Stimulated activated CD8-positive, alpha-beta memory T cell treated with anti-CD3 and anti-CD28 coated beads, Interleukin-4, amount 100 ng/mL, for 1 hour (primary cell): ENCODE results near the gene ITIH1.

ENCODE experiments used
- DNase-seq, 2 donors: peaks; one replicate each; pipeline ENCODE4 v3.0.0-alpha.2; 2020; ENCODE audit warnings: low read depth in 2 of 2, low spot score in 1 of 2

The ITIH1 gene

DNA sequence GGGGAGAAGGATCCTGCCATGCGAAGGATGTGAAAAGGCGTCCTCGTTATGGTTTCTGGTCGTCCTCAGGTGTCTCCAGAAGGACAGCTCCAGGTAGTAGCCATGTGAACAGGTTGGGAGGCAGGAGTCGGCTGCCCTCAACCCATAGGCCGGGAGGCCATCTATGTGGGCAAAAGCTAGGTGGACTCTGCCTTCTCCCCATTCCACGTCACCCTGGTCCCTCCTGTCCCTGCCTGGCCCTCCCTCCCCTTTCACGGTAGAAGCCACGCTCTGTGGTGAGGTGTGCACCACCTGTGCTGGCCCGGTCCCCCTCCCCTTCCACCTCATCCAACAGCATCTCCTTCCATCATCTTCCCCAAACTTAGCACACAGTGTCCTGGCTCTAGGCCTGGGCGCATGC, 33.5 kb downstream of the ITIH1 start:
- no peak for DNase-seq

DNA sequence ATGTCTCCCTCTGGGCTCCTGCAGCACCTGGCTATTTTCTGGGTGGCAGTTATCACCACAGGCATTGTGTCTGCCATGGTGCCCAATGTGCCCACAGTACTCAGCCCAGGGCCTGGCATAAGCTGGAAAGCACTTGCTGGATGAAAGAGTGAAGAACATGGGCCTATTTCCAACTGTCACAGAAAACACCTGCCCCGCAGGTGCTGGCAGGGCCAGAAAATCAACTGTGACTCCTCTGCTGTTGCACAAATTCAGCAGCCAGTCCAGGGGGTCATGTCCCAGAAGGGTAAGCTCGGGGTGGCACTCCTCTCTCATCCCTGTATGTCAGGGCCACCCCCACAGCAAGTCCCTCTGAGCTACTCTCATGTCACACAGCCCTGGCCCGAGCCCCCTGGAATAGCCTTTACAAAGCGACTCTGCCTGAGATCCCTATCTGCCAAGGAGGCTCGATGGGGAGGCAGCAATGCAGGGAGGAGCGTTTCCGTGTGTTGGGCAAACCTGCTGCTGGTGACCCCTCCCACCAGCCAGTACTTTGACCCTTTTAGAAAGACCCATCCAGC, 34.1 kb downstream of the ITIH1 start:
- DNase-seq = no peak

DNA sequence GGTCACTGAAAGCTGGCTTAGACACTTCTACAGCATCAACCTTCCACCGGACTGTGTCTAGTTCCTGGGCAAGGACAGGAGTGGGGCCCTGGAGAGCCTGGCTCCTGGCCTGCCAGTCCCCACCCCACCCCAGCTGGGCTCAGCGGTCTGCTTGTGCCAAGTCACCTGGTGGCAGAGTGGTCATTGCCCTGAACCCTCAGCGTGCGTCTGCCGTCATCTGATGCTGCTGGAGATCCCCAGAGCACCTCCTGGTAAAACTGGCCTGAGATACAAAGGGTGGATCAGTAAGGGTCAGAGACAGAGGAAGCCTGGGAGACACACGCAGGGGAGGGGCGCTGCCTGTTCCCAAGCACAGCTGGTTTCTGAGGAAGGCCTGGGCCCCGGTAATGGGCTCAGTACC, 36.4 kb downstream of the ITIH1 start:
- DNase-seq = no peak

DNA sequence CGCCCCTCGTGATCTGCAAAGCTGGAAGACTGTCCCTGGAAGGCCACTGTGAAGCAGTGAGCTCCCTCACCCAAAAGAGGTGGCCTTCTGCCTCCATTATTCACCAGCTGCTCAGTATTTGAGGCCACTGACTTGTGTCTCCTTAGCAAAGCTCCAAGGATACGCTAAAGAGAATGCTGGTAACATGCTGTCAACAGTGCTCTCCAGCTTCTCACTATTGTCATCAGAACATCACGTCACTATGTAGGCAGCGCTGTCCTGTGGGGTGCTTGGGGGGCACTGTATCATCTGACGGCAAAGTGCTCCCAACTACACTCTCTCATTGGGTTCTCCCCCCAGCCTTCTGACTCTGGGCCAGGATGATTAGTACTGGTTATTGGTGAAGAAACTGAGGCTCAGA, 38.8 kb downstream of the ITIH1 start:
- no peak for DNase-seq

DNA sequence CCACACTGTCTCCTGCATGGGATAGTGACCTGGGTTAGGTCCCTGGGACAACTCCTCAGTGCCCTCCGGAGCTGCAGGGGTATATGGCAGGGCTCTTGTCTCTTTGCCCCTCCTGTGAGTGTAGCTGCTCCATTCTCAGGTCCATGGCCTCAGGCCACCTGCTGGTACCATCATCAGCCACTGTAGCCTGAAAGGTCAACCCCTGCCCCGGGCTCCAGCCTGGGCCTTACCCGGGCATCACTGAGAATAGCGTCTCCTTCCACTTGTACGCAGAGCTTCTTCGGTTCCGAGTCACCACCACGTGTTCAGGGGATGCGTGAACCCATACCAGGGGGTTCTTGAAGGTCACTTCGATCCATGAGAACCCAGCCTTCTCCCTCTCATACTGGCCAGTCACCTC, 39.3 kb downstream of the ITIH1 start:
- no peak for DNase-seq

DNA sequence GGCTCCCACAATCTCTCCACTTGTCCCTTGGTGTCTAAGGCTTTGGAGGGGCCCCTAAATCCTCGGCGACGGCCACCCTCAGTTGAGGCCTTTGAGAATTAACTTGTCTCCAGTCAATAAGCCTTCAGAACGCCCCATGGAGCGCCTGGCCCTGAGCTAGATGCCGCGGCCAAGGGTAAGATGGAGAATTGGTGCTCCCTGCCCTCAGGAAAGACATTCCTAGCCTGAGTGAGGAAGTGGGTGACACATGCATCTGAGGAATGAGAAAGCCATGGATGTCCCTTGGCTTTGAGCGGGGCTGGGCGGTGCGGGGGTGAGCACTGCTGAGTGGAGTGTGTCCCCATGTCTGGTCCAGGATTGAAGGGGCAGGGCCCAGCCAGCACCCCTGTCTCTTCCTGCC, 39.8 kb downstream of the ITIH1 start:
- no peak for DNase-seq

DNA sequence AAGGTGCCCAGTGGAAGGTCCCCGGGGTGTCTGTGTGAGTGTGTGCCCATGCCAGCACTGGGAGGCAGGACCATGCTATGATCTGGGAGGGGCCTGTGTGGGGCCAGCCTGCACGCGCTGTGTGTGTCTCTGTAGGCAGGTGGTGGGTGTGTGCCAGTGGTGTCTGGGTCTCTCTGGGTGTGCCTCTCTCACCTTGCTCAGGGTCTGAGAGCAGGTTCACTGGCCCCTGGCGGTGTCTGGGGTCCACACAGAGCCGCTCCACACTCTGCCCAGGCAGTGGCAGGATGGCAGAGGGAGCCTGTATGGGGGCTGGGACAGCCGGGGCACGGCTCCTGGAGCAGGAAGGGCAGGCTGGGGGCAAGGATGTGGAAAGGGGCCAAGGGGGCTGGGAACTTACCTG, 40.5 kb downstream of the ITIH1 start:
- no peak for DNase-seq

DNA sequence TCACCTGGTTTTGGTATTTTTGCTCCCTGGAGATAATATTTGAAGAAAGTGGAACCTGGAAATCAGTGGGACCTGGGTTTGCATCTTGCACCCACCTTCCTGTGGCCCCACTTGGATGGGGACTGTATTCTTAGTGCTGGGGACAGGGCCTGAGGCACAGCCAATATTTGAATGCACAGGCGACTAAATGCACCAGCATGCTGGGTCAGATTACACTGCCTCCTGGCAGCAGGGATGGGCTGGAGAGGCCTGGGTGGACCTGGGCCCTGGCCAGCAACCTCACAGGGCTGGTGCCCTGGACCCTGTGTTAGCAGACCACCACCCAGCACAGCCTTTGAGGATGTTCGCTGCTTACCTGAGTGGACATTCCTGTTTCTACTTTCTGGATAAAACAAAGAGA, 42.5 kb downstream of the ITIH1 start:
- DNase-seq = no peak

DNA sequence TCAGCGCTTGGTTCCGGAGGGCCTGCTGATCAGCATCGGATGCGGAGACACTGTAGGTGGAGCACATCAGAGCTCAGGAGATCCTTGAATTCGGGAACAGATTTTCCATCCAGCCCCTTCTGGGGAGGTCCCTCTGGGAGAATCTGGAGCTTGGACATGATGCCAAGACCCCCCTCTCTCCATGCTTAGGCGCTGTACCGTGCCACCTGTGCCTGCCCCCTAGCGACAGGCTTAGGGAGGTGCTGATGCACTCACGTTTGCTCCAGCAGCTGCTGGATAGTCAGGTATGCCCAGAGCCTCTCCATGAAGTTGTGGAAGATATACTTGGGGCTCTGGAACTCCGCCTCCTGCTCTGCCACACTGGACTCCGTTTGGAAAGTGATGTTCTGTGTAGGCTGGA, 43.3 kb downstream of the ITIH1 start:
- no peak for DNase-seq

DNA sequence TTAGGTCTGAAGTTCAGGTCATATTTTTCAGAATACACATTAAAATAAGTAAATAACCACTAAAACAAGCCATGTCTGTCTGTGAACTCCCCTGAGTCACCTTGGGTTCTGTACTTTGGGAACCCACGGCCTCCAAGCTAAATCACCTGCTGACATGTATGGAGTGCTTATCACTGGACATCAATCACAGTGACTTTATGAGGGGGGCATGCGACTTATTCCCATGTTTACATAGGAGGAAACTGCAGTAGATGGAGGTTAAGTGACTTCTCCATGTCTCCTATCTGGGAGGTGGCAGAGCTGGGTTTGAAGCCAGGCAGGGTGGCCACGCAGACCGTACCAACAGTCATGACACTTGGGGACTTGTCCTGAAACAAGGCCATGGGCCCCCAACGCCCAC, 45.0 kb downstream of the ITIH1 start:
- no peak for DNase-seq

DNA sequence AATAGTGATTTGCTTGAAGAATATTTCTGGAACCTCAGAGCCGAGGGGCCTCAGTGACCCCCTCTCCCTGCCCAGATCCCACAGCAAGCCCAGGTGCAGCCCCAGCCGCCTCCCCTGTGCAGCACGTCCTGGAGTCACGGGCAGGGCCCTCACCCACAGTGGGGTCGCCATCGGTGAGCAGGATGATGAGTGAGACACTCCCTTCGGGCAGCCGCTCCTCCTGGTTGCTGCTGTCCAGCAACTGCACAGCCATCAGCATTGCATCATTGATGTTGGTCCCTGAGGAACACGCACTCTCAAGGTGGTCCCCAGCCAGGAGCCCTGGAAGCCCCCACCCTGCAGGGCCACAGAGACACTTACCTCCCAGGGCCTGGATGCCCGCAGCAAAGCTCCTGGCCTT, 46.6 kb downstream of the ITIH1 start:
- no peak for DNase-seq

DNA sequence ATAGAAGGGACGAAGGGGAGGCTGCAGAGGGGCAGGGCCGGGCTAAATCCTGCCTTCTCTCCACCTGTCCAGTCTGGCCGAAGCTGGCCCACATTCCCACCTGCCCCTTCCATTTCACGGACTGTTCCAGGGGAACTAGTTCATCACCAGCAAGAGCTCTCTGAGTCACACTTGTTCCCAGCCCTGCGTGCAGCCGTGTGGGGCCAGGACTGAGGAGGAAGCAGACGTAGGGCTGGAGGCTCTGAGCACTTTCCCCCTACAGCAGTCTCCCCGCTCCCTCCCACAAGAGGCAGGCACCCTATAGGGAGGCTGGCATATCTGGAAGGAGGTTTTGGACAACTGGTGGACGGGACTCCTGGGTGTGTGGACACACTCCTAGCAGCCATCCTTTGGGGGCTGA, 50.0 kb downstream of the ITIH1 start:
- no peak for DNase-seq

DNA sequence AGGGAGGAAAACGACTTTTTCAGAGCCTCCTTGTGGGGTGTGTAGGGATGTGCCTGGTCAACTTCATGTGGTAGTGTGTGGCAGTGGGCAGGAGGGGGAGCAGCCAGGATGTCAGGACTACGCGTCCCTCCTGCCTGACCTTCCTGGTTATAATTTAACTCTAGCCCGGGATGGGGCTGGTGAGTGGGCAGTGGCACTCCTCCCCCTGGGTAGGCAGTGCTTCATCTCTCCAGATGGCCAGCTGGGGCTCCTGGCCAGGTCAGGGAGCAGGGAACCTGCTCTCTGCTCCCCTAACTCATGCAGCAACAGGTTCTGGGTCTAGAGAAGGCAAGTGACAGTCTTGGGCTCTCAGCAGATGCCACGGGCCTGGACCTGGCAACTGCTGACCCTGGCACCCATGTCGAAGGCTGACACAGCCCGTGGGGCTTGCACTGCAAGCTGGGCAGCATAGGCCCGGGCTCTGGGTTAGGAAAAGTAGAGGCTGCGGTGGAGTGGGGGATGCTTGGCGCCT, 50.5 kb downstream of the ITIH1 start:
- no peak for DNase-seq

DNA sequence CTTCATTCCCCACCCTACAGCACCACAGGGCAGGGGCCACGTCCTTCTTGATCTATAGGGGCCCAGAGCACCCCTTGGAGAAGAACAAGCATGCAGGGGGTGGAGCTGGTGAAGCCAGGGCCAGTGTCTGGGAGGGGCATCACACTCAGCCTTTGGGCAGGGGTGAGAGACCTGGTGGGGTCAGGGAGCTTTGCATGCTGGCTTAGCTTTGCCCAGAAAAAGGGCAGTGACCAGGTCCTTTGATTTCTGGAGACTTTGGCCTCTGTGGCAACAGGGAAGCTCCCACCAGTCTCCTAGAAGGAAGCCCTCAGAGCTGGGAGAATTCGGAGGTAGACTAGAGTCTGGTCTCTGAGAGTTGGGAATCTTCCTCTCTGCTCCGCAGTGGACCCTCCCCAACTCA, 52.1 kb downstream of the ITIH1 start:
- DNase-seq = no peak

DNA sequence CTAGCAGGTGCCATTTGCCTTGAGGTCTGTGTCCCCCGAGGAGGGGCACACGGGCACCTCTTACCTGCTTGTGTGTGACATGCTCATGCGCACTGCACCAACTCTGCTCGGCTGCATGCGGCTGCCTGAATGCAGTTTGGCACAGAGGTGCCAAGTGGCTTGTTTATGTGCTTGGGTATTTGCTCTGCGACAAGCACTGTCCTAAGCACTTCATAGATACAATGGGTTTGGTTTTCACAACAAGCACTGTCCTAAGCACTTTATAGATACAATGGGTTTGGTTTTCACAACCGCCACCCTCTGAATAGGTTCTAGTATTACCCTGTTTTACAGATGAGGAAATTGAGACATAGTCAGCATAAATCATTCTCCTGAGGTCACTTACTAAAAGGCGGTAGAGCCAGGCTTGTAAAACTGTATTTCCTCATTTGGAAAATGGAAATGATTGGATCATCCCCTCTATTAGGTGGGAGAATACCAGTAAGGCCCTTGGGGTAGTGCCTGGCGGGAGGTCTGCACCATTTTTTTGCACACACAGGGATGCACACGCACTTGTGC, 52.6 kb downstream of the ITIH1 start:
- DNase-seq = no peak

DNA sequence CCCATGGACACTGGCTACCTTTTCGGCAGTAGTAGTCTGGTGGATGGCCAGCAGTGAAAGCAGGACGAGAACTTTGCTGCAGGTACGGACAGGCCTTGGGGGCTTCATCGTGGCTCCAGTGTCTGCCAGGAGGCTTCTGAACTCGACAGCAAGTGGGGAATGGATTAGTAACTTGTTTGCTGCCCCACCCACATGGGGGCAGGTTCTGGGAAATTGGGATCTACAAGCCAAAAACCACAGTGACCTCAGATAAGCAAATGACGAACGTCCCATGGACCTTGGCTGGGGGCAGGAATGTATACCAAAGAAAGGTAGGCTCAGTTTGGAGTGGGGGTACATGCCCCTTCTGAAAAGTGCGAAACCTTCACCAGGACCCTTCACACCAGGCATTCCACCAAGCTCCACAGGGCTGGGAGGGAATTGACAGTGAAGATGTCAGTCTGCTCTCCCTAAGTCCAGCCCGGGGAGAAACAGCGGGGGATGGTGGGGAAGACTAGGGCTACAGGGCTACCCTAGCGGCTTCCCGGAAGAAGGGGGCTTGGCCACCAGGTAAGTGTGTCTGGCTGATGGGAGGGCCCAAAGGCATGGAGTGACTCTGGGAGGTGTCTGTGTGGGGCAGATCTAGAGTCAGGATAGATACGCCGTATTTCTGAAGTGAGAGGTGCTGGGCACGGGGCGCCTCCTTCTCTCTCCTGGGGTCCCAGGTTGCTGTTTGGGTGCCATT, 53.3 kb downstream of the ITIH1 start, which contains the start of gene ITIH4:
TSS of gene ITIH4 (minus strand) at position 138 of the 724 bp plus-strand sequence. CDS start at position 108, 30 bp downstream.
- no peak for DNase-seq

DNA sequence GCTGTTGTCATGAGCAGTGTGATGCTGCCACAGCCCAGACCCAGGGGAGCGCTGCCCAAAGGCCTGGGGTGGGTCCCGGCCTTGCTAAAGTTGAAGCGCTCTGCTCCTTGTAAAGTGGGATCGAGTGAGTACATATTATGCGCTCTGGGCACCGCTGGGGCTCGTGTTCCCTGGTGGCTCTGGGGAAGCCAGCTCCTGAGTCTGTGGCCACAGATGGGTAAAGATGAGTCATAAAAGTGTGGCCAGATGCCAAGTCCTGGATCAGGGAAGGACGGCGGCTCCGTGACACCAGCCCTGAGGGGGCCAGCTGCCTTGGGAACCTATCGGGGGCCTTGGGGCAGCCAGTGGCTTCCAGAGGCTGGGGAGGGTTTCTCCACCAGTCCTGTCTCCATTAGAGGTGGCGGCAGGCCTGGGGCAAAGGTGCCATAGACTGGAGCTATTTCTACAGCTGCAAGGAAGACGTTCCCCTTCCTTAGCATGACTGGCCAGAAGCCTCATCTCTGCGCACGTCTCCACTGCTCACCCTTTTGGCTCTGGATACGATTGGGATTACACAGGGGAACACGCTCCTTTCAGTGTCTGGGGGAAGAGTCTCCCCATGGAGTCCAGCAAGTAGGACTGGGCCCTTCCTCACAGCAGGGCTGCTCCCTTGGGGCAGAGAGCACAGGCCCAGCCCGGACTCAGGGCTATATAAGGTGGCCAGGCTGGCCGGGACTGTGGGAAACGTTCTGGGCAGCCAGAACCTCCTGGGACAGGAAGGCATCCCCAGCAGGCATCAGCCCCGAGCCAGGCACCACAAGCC, 54.3 kb downstream of the ITIH1 start:
- no peak for DNase-seq

DNA sequence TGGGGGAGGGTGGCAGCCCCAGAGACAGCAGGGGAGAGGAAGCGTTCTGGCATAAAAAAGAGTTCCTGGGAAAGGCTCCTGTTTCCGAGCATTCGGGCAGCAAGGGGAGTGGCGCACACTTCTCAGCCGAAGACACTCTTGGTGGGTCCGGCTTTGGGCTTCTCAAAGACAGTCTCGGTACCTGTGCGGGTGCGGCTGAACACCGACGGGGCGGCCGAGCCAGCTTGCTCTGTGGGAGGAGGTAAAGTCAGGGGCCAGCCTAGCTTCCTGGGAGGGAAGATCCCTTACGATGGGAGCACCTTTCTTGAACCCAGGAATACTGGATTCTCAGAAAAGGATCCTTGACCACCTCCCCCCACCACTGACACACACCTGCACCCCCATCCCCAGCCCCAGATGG, 55.8 kb downstream of the ITIH1 start:
- no peak for DNase-seq

DNA sequence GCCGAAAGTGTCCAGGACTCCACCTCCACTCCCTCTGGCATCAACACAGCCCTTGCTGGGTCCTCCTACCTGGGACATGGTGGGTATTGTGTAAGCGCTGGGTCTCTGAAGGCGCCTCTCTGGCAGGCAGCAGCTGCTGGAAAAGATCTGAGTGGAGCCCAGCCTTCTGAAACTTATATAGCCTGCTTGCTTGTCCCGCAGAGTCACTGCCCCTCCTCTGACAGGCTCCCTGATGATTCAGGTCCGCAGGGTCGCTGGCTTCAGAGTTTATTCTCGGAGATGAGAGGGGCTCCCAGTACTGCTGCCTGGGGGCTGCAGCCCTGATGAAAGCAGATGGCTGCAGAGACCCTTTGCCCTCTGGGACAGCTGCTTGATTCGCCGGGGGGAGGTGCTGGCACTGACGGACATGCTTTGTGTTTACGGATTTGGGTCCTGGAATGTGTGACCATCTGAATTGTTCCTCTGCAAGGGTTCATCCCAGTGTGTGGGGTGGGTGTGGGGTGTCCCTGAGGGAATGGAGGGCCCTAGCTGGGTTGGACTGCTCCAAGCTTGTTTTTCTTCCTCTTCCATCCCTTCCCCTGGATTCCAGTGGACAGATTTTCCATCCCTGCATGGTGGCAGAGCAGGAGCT, 57.6 kb downstream of the ITIH1 start, which contains the start of gene MUSTN1:
TSS of gene MUSTN1 (minus strand) at position 149 of the 631 bp plus-strand sequence. CDS start at position 78, 71 bp downstream.
- no peak for DNase-seq

DNA sequence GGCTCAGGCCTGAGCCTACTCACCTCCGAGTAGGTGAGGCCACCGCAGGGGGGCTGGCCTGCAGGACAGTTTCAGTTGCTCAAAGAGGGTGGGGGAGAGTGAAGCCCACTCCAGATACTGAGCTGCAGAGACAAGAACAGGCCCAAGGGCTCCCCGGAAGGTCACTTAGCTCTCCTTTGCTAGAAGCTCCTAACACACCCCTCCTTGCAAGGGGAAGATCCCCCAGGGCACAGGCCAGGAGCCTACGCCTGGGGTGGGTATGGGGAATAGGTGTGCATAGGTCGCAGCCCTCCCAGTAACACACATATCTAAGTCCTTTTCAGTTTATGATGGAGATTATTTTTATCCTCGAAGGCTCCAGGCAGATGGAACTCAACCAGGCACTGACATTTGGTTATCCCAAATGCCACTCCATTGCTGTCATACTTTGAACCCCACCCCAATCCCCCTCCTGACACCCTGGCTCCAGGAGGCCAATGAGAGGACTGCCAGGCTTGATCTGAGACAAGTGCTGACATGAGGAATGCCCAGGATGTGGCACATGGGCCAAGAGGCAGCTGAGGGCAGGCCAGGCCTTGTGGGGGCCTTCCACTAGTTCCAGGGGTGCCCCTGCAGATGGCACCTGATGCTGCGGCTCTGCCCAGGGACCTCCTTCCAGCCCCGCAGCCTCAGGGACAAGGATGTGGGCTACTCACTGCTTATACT, 58.5 kb downstream of the ITIH1 start:
- DNase-seq = no peak

DNA sequence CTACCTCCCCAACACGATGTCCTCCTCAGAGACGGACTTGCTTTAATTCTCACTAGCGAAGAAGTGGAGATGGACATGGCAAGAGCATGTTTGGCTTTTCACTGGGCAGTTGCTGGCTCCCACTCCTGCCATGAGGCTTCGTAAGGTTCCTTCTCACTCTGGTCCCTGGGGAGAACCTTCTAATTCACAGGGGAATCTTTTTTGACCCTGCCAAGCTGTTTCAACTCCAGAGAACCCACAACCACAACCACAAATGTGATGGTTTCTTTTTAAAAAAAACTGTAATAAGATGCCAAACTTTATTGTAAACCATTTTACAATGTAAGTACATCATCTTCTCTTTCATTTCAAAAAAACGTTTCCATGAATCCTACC, 59.1 kb downstream of the ITIH1 start:
- no peak for DNase-seq
